HCT116 (cell line): ENCODE data around the gene CNPPD1. TPM values are rescaled to one million over a fixed set of nuclear protein-coding genes. Genes with fewer than 3 reads are reported as not detected.

Experiments used
- ATAC-seq: fragments of 200-7000 bp; cut with Tn5 transposase; 2 replicates; pipeline ENCODE4 v1.9.1; 2020; ENCODE audit warnings: mild to moderate bottlenecking, moderate library complexity
- BruUV-seq: library from RNA; stranded (reverse); fragments of 400-500 nt; replicated peaks from 2 replicates; lab custom pipeline; 2021; lab: Mats Ljungman, UMichigan
- CTCF ChIA-PET: fragments of 300-600 bp; sonication (Branson Sonifier 250); formaldehyde crosslinking; loops from one replicate; lab custom pipeline; 2021; ENCODE audit warnings: antibody characterized with exemption; lab: Charles Lee
- POLR2A ChIA-PET: fragments of 300-600, 350-600 bp; sonication (Branson Sonifier 250); formaldehyde crosslinking; loops from one replicate; lab custom pipeline; 2021; ENCODE audit warnings: antibody characterized with exemption; lab: Charles Lee
- RAD21 ChIA-PET, 2 experiments: fragments of 300-600 bp; sonication (Branson Sonifier 250); formaldehyde crosslinking; loops; one replicate each; lab custom pipeline; 2023; ENCODE audit warnings: low total read pairs in 2 of 2; ENCODE audit not compliant: uncharacterized antibody in 2 of 2, unreplicated experiment in 2 of 2, low non-redundant PET in 1 of 2; lab: Charles Lee
- DNase-seq: peaks from one replicate; pipeline ENCODE4 v3.0.0-alpha.2; 2010; ENCODE audit warnings: low read depth, low spot score
- H2AFZ ChIP-seq: fragments of 200-600 bp; shearing (Covaris generic), sonication (generic); 2 replicates; pipeline ENCODE4 v1.6.1; 2017; ENCODE audit warnings: low read depth, mixed run types, mixed read lengths, antibody characterized with exemption, low read length; ENCODE audit not compliant: poor library complexity, severe bottlenecking
- H3K27ac ChIP-seq: 2 replicates; pipeline ENCODE4 v1.5.1; 2012; ENCODE audit warnings: low read depth, low read length
- H3K27me3 ChIP-seq: fragments of 200-600 bp; sonication (generic); 2 replicates; pipeline ENCODE4 v1.6.1; 2016; ENCODE audit warnings: mixed run types, low read length, mixed read lengths; ENCODE audit not compliant: insufficient read depth
- H3K36me3 ChIP-seq, 2 experiments: fragments of 200-500 bp in 1 of 2; fragments of 200-600 bp in 1 of 2; sonication (Bioruptor generic) in 1 of 2; sonication (generic) in 1 of 2; 2 replicates each; pipeline versions ENCODE4 v1.5.1 to v1.6.1; 2014 to 2016; ENCODE audit warnings: low read length in 2 of 2, inconsistent platforms in 1 of 2, mixed read lengths in 1 of 2, mixed run types in 1 of 2; ENCODE audit not compliant: insufficient read depth in 2 of 2, control insufficient read depth in 1 of 2
- H3K4me1 ChIP-seq, 2 experiments: fragments of 200-600 bp in 1 of 2; sonication (generic) in 1 of 2; 2 replicates each; pipeline versions ENCODE4 v1.5.1 to v1.6.1; 2012 to 2017; ENCODE audit warnings: low read length in 2 of 2, inconsistent platforms in 1 of 2, mild to moderate bottlenecking in 1 of 2, mixed read lengths in 1 of 2, mixed run types in 1 of 2, moderate library complexity in 1 of 2; ENCODE audit not compliant: insufficient read depth in 2 of 2, control insufficient read depth in 1 of 2
- H3K4me2 ChIP-seq: fragments of 200-600 bp; sonication (generic); 2 replicates; pipeline ENCODE4 v1.6.1; 2017; ENCODE audit warnings: mixed run types, low read length, mixed read lengths
- H3K4me3 ChIP-seq, 2 experiments: fragments of 200-600 bp in 1 of 2; sonication (generic) in 1 of 2; replicated peaks in 1 of 2; 2 replicates each; pipeline ENCODE4 v1.5.1; 2011 to 2016; ENCODE audit warnings: low read length in 2 of 2, control low read depth in 1 of 2, low read depth in 1 of 2, mild to moderate bottlenecking in 1 of 2, mixed read lengths in 1 of 2, mixed run types in 1 of 2
- H3K79me2 ChIP-seq: fragments of 200-600 bp; sonication (generic); 2 replicates; pipeline ENCODE4 v1.6.1; 2017; ENCODE audit warnings: mild to moderate bottlenecking, mixed run types, low read length, moderate library complexity, mixed read lengths; ENCODE audit not compliant: insufficient read depth
- H3K9ac ChIP-seq: fragments of 200-600 bp; sonication (generic); 2 replicates; pipeline ENCODE4 v1.6.1; 2016; ENCODE audit warnings: low read length, mixed read lengths
- H3K9me2 ChIP-seq: fragments of 200-600 bp; sonication (generic), shearing (Covaris generic); 2 replicates; pipeline ENCODE4 v1.6.1; 2017; ENCODE audit warnings: mixed run types, mild to moderate bottlenecking, moderate library complexity; ENCODE audit not compliant: insufficient read depth
- H3K9me3 ChIP-seq, 2 experiments: fragments of 200-500 bp in 1 of 2; fragments of 200-600 bp in 1 of 2; sonication (Bioruptor generic) in 1 of 2; sonication (generic) in 1 of 2; 2 replicates each; pipeline ENCODE4 v1.6.1; 2014 to 2017; ENCODE audit warnings: low read length in 2 of 2, mixed read lengths in 2 of 2, inconsistent platforms in 1 of 2, low read depth in 1 of 2, mild to moderate bottlenecking in 1 of 2, mixed run types in 1 of 2, moderate library complexity in 1 of 2; ENCODE audit not compliant: control insufficient read depth in 1 of 2, insufficient read depth in 1 of 2
- H4K20me1 ChIP-seq: fragments of 200-600 bp; sonication (generic), shearing (Covaris generic); 2 replicates; pipeline ENCODE4 v1.6.1; 2017; ENCODE audit warnings: mixed run types, mild to moderate bottlenecking, moderate library complexity; ENCODE audit not compliant: insufficient read depth
- CBX3 ChIP-seq: IDR thresholded peaks from 2 replicates; pipeline ENCODE4 v1.6.1; 2012; ENCODE audit warnings: low read depth
- CEBPB ChIP-seq: IDR thresholded peaks from 2 replicates; pipeline ENCODE4 v1.6.1; 2012; ENCODE audit warnings: low read depth
- EGR1 ChIP-seq: IDR thresholded peaks from 2 replicates; pipeline ENCODE4 v1.6.1; 2012; ENCODE audit warnings: low read depth
- ELF1 ChIP-seq: IDR thresholded peaks from 2 replicates; pipeline ENCODE4 v1.6.1; 2012; ENCODE audit warnings: low read depth, borderline replicate concordance
- EZH2phosphoT487 ChIP-seq: fragments of 200-600 bp; IDR thresholded peaks from 2 replicates; pipeline ENCODE4 v1.6.1; 2018; ENCODE audit warnings: antibody characterized with exemption, borderline replicate concordance
- JUND ChIP-seq: IDR thresholded peaks from 2 replicates; pipeline ENCODE4 v1.6.1; 2012
- POLR2A ChIP-seq: IDR thresholded peaks from 2 replicates; pipeline ENCODE4 v1.7.0; 2011; ENCODE audit warnings: borderline replicate concordance; ENCODE audit not compliant: insufficient read depth, insufficient read length; ENCODE audit errors: extremely low read depth
- POLR2AphosphoS5 ChIP-seq: IDR thresholded peaks from 2 replicates; pipeline ENCODE4 v1.6.1; 2011; ENCODE audit warnings: mild to moderate bottlenecking, low read depth, low read length, moderate library complexity
- RAD21 ChIP-seq: IDR thresholded peaks from 2 replicates; pipeline ENCODE4 v1.6.1; 2012; ENCODE audit warnings: low read depth, mild to moderate bottlenecking
- SIN3A ChIP-seq: IDR thresholded peaks from 2 replicates; pipeline ENCODE4 v1.6.1; 2012; ENCODE audit warnings: low read depth
- SP1 ChIP-seq: IDR thresholded peaks from 2 replicates; pipeline ENCODE4 v1.6.1; 2012; ENCODE audit warnings: low read depth
- TCF7L2 ChIP-seq: IDR thresholded peaks from 2 replicates; pipeline ENCODE4 v1.7.0; 2011; ENCODE audit warnings: borderline replicate concordance, inconsistent platforms; ENCODE audit not compliant: insufficient read depth, insufficient read length; ENCODE audit errors: extremely low read depth
- YY1 ChIP-seq: IDR thresholded peaks from 2 replicates; pipeline ENCODE4 v1.6.1; 2011; ENCODE audit warnings: low read length, low read depth, moderate library complexity, mild to moderate bottlenecking; ENCODE audit not compliant: insufficient replicate concordance; ENCODE audit errors: extremely low read depth
- ZNF274 ChIP-seq: fragments of 200-500 bp; sonication (Bioruptor generic); IDR thresholded peaks from 2 replicates; pipeline ENCODE4 v1.6.1; 2014; ENCODE audit warnings: mild to moderate bottlenecking, low read depth, low read length, inconsistent platforms
- intact Hi-C: fragments of 100-400 bp; cut with micrococcal nuclease; formaldehyde crosslinking; loops from 2 replicates; pipeline ENCODE4 v1.10.0; 2022
- total RNA-seq: library from RNA; stranded (reverse); gene quantifications from one replicate; pipeline ENCODE4 v1.2.1, GENCODE V29; 2021; ENCODE audit not compliant: unreplicated experiment
- TF ChIP-seq, protein P1 (sequence below): IDR thresholded peaks from 2 replicates; pipeline ENCODE4 v1.6.1; 2011; ENCODE audit warnings: mild to moderate bottlenecking, low read length, moderate library complexity; ENCODE audit not compliant: insufficient replicate concordance; ENCODE audit errors: extremely low read depth
- TF ChIP-seq, protein P2 (sequence below): IDR thresholded peaks from 2 replicates; pipeline ENCODE4 v1.6.1; 2012

Gene CNPPD1
- total RNA-seq, 1 experiment from 2014 or later, result 41.9 TPM

DNA sequence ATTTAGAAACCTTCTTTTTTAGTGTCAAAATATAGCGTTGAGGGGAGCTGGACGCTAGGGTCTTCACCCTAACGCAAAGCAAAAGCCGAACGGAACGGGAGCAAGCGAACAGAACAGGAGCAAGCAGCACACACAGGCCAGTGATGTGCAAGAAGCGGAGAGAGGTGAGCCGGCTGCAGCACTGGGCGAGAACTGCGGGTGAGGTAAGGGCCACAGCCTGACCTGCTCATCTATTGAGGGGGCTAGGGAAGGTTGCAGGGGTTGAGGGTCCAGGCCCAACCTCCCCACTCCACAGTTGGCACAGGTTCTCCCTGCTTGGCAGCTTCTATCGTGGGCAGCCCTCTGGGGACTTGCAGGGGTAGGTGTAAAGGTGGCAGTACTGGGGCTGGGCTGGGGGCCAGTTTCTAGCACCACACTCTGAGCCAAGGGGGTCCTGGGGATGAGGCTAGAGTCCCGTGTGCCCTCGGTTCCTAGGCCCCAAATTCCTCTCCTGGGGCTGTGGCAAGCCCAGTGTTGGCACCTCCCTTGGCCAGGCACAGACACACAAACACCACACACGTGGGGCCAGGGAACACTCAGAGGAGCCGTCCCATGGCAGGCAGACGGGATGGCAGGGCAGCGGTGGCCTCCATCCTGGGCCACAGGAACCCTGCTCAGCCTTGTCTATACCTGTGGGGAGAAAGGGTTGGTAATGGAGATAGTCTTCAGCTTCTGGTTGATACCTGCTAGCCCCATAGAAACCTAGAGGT is 43.2 kb upstream of the CNPPD1 start:
- DNase-seq, result no peak
- no peaks in the 10 kb centered on the region for H3K9me3 ChIP-seq
- no peaks in the 10 kb centered on the region for H3K9me2 ChIP-seq
- CTCF ChIA-PET, result interaction anchor here (2.7 kb wide), 1 partner anchor 75 kb away, joined by 12 read pairs; no protein-coding TSS in a partner anchor
- ATAC-seq, result no peak
- no peak overlapping the region for H3K4me2 ChIP-seq
- no peaks in the 10 kb centered on the region for H3K79me2 ChIP-seq
- intact Hi-C loops, result loop anchor here (1.0 kb wide), 1 partner anchor 54 kb away; no protein-coding TSS in a partner anchor
- RAD21 ChIA-PET, result no interaction called here
- no peaks in the 10 kb centered on the region for H4K20me1 ChIP-seq
- no peak overlapping the region for H2AFZ ChIP-seq
- no peaks in the 10 kb centered on the region for H3K27me3 ChIP-seq
- peak overlapping the region; percentile 81; the same call in 1 of the 2 replicates for H3K27ac ChIP-seq
- H3K36me3 ChIP-seq, result peaks cover 21 to 26% of the 10 kb centered on the region in 2 experiments; a peak in 3 of 4 replicates
- H3K9ac ChIP-seq, result peak overlapping the region; percentile 76
- H3K4me1 ChIP-seq, result peaks cover 9 to 37% of the 10 kb centered on the region in 2 experiments; a peak in 3 of 4 replicates
- no peak overlapping the region for H3K4me3 ChIP-seq
- POLR2A ChIA-PET, result no interaction called here
- TF ChIP-seq CBX3 (no peak), SIN3A (no peak), TCF7L2 (no peak), EZH2phosphoT487 (no peak), ELF1 (no peak), JUND (no peak), CEBPB (no peak), SP1 (no peak), YY1 (no peak), RAD21 (no peak), EGR1 (no peak), POLR2AphosphoS5 (no peak), ZNF274 (no peak), POLR2A (no peak)
- TF ChIP-seq, protein P1, sequence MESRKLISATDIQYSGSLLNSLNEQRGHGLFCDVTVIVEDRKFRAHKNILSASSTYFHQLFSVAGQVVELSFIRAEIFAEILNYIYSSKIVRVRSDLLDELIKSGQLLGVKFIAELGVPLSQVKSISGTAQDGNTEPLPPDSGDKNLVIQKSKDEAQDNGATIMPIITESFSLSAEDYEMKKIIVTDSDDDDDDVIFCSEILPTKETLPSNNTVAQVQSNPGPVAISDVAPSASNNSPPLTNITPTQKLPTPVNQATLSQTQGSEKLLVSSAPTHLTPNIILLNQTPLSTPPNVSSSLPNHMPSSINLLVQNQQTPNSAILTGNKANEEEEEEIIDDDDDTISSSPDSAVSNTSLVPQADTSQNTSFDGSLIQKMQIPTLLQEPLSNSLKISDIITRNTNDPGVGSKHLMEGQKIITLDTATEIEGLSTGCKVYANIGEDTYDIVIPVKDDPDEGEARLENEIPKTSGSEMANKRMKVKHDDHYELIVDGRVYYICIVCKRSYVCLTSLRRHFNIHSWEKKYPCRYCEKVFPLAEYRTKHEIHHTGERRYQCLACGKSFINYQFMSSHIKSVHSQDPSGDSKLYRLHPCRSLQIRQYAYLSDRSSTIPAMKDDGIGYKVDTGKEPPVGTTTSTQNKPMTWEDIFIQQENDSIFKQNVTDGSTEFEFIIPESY, result no peak
- TF ChIP-seq, protein P2, sequence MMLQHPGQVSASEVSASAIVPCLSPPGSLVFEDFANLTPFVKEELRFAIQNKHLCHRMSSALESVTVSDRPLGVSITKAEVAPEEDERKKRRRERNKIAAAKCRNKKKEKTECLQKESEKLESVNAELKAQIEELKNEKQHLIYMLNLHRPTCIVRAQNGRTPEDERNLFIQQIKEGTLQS, result no peak
- no TSS peak for BruUV-seq
